AG09319 (cell line): ENCODE measurements around the gene SAV1.
"Not testable (repeated sequence)": the region's sequence is repeated elsewhere in the genome, so short reads cannot be mapped to it uniquely, and the experiment has no call there.

Source experiments
- DNase-seq: peaks from one replicate; pipeline ENCODE4 v3.0.0-alpha.2; 2010; ENCODE audit warnings: low read depth; ENCODE audit errors: extremely low read depth
- TF ChIP-seq, protein P1 (sequence below): IDR thresholded peaks from 2 replicates; pipeline ENCODE4 v1.5.1; 2011; ENCODE audit warnings: low read depth, mild to moderate bottlenecking, inconsistent platforms, low read length, moderate library complexity

Gene SAV1

DNA sequence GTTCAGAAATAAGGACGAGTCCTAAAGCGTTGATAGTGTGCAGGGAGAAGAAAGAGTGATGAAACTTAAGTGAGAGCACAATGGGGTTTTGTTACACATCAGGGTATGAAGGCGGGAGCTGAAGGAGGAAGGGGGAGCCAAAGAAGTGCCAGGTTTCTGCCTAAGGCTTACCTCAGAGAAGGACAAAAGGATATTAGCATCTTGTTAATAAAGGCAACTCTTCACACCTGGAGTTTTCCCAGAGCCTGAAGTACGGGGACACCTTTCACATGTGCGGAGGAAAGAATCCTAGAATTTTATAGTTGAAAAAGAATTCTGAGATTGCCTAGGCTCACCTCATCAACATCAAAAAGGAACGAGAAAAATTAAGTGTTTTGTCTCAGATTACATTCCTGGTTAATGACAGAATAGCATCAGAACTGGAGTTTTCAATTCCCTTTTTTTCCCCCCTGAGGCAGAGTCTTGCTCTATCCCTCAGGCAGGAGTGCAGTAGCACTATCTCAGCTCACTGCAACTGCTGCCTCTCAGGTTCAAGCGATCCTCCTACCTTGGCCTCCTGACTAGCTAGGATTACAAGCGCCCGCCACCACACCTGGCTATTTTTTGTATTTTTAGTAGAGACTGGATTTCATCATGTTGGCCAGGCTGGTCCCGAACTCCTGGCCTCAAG, 2.2 kb upstream of the SAV1 start:
- DNase-seq, result no peak
- TF ChIP-seq, protein P1, sequence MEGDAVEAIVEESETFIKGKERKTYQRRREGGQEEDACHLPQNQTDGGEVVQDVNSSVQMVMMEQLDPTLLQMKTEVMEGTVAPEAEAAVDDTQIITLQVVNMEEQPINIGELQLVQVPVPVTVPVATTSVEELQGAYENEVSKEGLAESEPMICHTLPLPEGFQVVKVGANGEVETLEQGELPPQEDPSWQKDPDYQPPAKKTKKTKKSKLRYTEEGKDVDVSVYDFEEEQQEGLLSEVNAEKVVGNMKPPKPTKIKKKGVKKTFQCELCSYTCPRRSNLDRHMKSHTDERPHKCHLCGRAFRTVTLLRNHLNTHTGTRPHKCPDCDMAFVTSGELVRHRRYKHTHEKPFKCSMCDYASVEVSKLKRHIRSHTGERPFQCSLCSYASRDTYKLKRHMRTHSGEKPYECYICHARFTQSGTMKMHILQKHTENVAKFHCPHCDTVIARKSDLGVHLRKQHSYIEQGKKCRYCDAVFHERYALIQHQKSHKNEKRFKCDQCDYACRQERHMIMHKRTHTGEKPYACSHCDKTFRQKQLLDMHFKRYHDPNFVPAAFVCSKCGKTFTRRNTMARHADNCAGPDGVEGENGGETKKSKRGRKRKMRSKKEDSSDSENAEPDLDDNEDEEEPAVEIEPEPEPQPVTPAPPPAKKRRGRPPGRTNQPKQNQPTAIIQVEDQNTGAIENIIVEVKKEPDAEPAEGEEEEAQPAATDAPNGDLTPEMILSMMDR, result no peak

DNA sequence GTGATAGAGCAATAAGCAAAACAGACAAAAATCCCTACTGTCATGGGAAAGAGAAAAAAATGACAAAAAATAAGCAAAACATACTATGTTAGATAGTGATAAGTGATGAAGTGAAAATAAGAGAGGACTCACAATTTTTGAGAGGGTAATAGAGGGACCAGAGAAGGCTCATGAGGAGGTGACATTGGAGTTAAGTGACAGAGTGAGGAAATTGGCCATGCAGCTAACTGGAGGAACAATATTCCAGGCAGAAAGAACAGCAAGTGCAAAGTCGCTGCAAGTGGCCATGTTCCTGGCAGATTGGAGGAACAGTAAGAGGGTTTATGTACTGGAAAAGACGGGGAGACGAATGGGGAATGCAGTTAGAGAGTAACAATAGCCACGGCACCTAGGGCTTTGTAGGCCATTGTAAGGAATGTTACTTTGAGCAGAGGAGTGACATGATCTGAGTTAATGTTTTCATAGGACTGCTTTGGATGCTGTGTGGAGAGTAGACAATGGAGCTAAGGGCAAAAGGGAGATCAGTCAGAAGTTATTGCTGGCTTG, 1.4 kb upstream of the SAV1 start:
- DNase-seq, result no peak
- TF ChIP-seq, protein P1, result no peak

GRCh38 chr14:50668826-50669143, 679 bp upstream of the SAV1 start:
- no peak for DNase-seq
- TF ChIP-seq, protein P1, result no peak

- TF ChIP-seq, protein P1, result no peak
- DNase-seq, result no peak
These were observed 466 bp downstream of the SAV1 start for GRCh38 chr14:50667684-50667995.

GRCh38 chr14:50666772-50667683, 1.1 kb downstream of the SAV1 start:
- peak; percentile 30 for DNase-seq
- TF ChIP-seq, protein P1, result no peak

DNA sequence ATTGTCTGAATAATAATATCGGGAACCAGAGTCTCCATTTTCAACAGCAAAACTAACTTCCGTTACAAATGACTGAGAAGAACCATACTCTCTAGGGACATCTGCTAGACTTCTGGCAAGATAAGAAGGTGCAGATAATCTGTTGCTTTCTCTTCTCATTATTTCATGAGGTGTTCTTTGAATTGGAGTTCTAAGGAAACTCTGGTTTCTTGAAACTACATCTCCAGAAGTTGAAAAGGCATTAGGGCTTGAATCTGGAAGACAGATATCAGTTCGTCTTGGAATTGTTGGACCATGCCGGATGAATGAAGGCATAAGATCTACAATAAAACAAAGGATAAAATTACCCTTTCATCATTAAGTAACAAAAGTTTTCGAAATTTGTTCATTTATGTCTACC, 2.8 kb downstream of the SAV1 start:
- not testable (repeated sequence) for DNase-seq

DNA sequence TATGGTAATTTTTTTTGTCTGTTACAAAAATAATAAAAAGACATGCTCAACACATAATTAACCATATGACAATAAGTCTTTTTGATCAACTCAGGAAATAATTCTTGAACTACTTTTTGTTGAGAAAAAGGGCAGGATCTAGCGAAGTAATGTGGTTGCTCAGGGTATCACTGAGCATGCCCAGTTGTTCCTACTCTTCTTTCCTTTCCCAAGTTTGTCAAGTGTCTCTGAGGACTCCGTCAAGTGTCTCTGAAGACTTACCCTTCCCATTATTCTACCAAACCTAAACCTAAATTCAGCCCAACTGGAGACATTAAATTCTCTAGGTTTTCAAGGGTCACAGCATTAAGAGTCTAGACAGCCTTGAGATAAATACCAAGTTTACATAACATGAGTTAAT, 3.5 kb downstream of the SAV1 start:
- DNase-seq, result not testable (repeated sequence)

DNA sequence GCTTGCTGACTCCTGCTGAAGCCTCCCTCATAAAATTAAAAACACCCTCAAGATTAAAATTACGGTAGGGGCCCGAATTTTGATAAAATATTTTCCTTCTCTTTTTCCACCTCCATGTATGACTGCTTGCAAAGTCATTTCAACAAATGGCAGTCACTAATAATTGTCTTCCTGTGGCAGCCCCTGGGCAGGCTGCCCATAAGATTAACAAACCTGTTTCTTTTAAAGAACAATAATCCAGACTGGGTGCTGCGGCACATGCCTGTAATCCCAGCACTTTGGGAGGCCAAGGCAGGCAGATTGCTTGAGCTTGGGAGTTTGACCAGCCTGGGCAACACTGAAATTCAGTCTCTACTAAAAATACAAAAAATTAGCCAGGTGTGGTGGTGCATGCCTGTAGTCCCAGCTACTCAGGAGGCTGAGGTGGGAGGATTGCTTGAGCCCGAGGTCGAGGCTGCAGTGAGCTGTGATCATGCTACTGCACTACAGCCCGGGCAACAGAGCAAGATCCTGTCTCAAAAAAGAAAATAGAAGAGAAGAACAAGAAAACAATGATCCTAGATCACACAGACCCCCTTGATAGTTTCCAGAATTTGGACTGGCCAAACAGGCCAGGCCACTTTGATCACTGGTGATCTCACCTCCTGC, 8.7 kb downstream of the SAV1 start:
- TF ChIP-seq, protein P1, result no peak
- no peak for DNase-seq
